ENCODE measurements around the gene KIF26B. TPM values are rescaled to one million over a fixed set of nuclear protein-coding genes. Genes with fewer than 3 reads are reported as not detected.

Gene KIF26B
- polyA plus RNA-seq, 1 of the 3 experiments (the other 2 are of a cell fraction), result 2.6 TPM

- ChIA-PET POLR2A (no interaction called here), CTCF (no interaction called here)
- Histone ChIP-seq H3K4me2 (no peak overlapping the region), H3K36me3 (replicated peaks in 1 of 2; ENCODE audit: control insufficient read depth in 1 of 2, insufficient read depth in 2 of 2, low read length in 1 of 2) (peaks cover 0 to 15% of the 10 kb centered on the region in 2 experiments), H3K4me1 (ENCODE audit: control insufficient read depth in 1 of 2, insufficient read depth in 2 of 2, low read depth in 1 of 2, low read length in 1 of 2) (peaks cover 0 to 39% of the 10 kb centered on the region in 2 experiments; a peak in 2 of 4 replicates), H3K9me3 (no peaks in the 10 kb centered on the region), H4K20me1 (ENCODE audit: insufficient read depth) (no peaks in the 10 kb centered on the region), H3F3A (replicated peaks; ENCODE audit: insufficient read depth) (no peaks in the 10 kb centered on the region), H2AFZ (ENCODE audit: low read depth) (no peak overlapping the region), H3K9me2 (no peaks in the 10 kb centered on the region), H3K79me2 (ENCODE audit: insufficient read depth) (no peaks in the 10 kb centered on the region), H3K27me3 (ENCODE audit: insufficient read depth) (no peaks in the 10 kb centered on the region), H3K4me3 (ENCODE audit: low read depth in 2 of 2, low read length in 1 of 2) (no peak overlapping the region), H3K27ac (ENCODE audit: low read depth in 2 of 2, low read length in 1 of 2) (no peak overlapping the region), H3K9ac (no peak overlapping the region)
- no peak for DNase-seq
- 91% methylated on average over 4 of the region's 4 CpGs for WGBS (ENCODE audit: low lambda C conversion rate)
- TF ChIP-seq RXRA (IDR thresholded peaks at IDR 0.05; ENCODE audit: borderline replicate concordance, low read depth) (no peak), TEAD4 (IDR thresholded peaks at IDR 0.05; ENCODE audit: borderline replicate concordance, insufficient read depth) (no peak), GATA2 (CRISPR knock-in tag; IDR thresholded peaks at IDR 0.05) (no peak), USF2 (IDR thresholded peaks at IDR 0.05; ENCODE audit: borderline replicate concordance, low read depth, low read length) (no peak)
- TF ChIP-seq, protein P1, sequence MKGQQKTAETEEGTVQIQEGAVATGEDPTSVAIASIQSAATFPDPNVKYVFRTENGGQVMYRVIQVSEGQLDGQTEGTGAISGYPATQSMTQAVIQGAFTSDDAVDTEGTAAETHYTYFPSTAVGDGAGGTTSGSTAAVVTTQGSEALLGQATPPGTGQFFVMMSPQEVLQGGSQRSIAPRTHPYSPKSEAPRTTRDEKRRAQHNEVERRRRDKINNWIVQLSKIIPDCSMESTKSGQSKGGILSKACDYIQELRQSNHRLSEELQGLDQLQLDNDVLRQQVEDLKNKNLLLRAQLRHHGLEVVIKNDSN (IDR thresholded peaks at IDR 0.05; ENCODE audit: borderline replicate concordance, low read depth), result no peak
Observed at GRCh38 chr1:245334235-245334634, 179.4 kb downstream of the KIF26B start.

GRCh38 chr1:245334827-245335490 lies 180.2 kb downstream of the KIF26B start:
- no peaks in the 10 kb centered on the region for H3K79me2 ChIP-seq (ENCODE audit: insufficient read depth)
- peaks cover 0 to 35% of the 10 kb centered on the region in 2 experiments; a peak in 2 of 4 replicates for H3K4me1 ChIP-seq (ENCODE audit: control insufficient read depth in 1 of 2, insufficient read depth in 2 of 2, low read depth in 1 of 2, low read length in 1 of 2)
- H3K4me2 ChIP-seq, result no peak overlapping the region
- H2AFZ ChIP-seq (ENCODE audit: low read depth), result no peak overlapping the region
- H3K9ac ChIP-seq, result no peak overlapping the region
- POLR2A ChIA-PET, result no interaction called here
- peak overlapping the region in 1 of 2 experiments; percentile 45; a peak in 2 of 4 replicates for H3K27ac ChIP-seq (ENCODE audit: low read depth in 2 of 2, low read length in 1 of 2)
- H3K36me3 ChIP-seq (replicated peaks in 1 of 2; ENCODE audit: control insufficient read depth in 1 of 2, insufficient read depth in 2 of 2, low read length in 1 of 2), result peaks cover 0 to 15% of the 10 kb centered on the region in 2 experiments
- H3K9me3 ChIP-seq, result no peaks in the 10 kb centered on the region
- no peaks in the 10 kb centered on the region for H3K27me3 ChIP-seq (ENCODE audit: insufficient read depth)
- H3F3A ChIP-seq (replicated peaks; ENCODE audit: insufficient read depth), result no peaks in the 10 kb centered on the region
- CTCF ChIA-PET, result no interaction called here
- WGBS (ENCODE audit: low lambda C conversion rate), result 91% methylated on average over 7 of the region's 9 CpGs
- no peak overlapping the region for H3K4me3 ChIP-seq (ENCODE audit: low read depth in 2 of 2, low read length in 1 of 2)
- no peaks in the 10 kb centered on the region for H4K20me1 ChIP-seq (ENCODE audit: insufficient read depth)
- H3K9me2 ChIP-seq, result no peaks in the 10 kb centered on the region
- no peak for DNase-seq
- TF ChIP-seq RAD21 (IDR thresholded peaks at IDR 0.05; ENCODE audit: low read length), result no peak
- no peak for TF ChIP-seq FOSL2 (IDR thresholded peaks at IDR 0.05; ENCODE audit: borderline replicate concordance, low read depth)
- no peak for TF ChIP-seq GATA2 (CRISPR knock-in tag; IDR thresholded peaks at IDR 0.05)
- TF ChIP-seq FOXM1 (IDR thresholded peaks at IDR 0.05; ENCODE audit: low read depth), result no peak
- TF ChIP-seq NFIC (IDR thresholded peaks at IDR 0.05; ENCODE audit: borderline replicate concordance), result no peak
- no peak for TF ChIP-seq NRF1 (IDR thresholded peaks at IDR 0.05; ENCODE audit: low read depth, low read length)
- TF ChIP-seq GABPA (IDR thresholded peaks at IDR 0.05; ENCODE audit: low read depth), result no peak
- no peak for TF ChIP-seq IRF3 (IDR thresholded peaks at IDR 0.05; ENCODE audit: low read depth, low read length)
- TF ChIP-seq POLR2AphosphoS5 (IDR thresholded peaks at IDR 0.05; ENCODE audit: low read depth, low read length), result no peak
- no peak for TF ChIP-seq CHD2 (IDR thresholded peaks at IDR 0.05; ENCODE audit: low read length, partially characterized antibody)
- no peak for TF ChIP-seq USF2 (IDR thresholded peaks at IDR 0.05; ENCODE audit: borderline replicate concordance, low read depth, low read length)
- no peak for TF ChIP-seq EZH2phosphoT487 (IDR thresholded peaks at IDR 0.05; ENCODE audit: borderline replicate concordance, low read depth)
- no peak for TF ChIP-seq EP300 (IDR thresholded peaks at IDR 0.05; ENCODE audit: borderline replicate concordance in 1 of 2, low read depth in 1 of 2, low read length in 1 of 2)
- TF ChIP-seq REST (IDR thresholded peaks at IDR 0.05; ENCODE audit: low read depth, low read length), result no peak
- no peak for TF ChIP-seq TCF12 (IDR thresholded peaks at IDR 0.05)
- no peak for TF ChIP-seq MXI1 (IDR thresholded peaks at IDR 0.05; ENCODE audit: low read depth, low read length)
- no peak for TF ChIP-seq SIN3A (IDR thresholded peaks at IDR 0.05; ENCODE audit: borderline replicate concordance, low read depth, low read length)

Measured in SK-N-SH (cell line).